Measurements from ENCODE around the gene MCL1.

The MCL1 gene

GRCh38 chr1:150557813-150558212 lies 21.6 kb downstream of the MCL1 start:
- DNase-seq (ENCODE audit: low read depth in 4 of 4, low spot score in 1 of 4): no peak

- no peak for DNase-seq (ENCODE audit: low read depth in 4 of 4, low spot score in 1 of 4)
Measured at GRCh38 chr1:150557065-150557600, 22.3 kb downstream of the MCL1 start.

GRCh38 chr1:150555971-150556865 lies 23.2 kb downstream of the MCL1 start:
- no peak for DNase-seq (ENCODE audit: low read depth in 4 of 4, low spot score in 1 of 4)

GRCh38 chr1:150555198-150555970 lies 24.0 kb downstream of the MCL1 start:
- no peak for DNase-seq (ENCODE audit: low read depth in 4 of 4, low spot score in 1 of 4)

GRCh38 chr1:150554086-150554452 lies 25.3 kb downstream of the MCL1 start:
- DNase-seq (ENCODE audit: low read depth in 4 of 4, low spot score in 1 of 4): no peak

GRCh38 chr1:150553392-150554085 lies 25.9 kb downstream of the MCL1 start:
- no peak for DNase-seq (ENCODE audit: low read depth in 4 of 4, low spot score in 1 of 4)

- no peak for DNase-seq (ENCODE audit: low read depth in 4 of 4, low spot score in 1 of 4)
Measured at GRCh38 chr1:150552911-150553289, 26.5 kb downstream of the MCL1 start.

GRCh38 chr1:150552128-150552910 lies 27.1 kb downstream of the MCL1 start:
- no peak for DNase-seq (ENCODE audit: low read depth in 4 of 4, low spot score in 1 of 4)

- no peak for DNase-seq (ENCODE audit: low read depth in 4 of 4, low spot score in 1 of 4)
Measured at GRCh38 chr1:150551784-150552127, 27.7 kb downstream of the MCL1 start.

- no peak for DNase-seq (ENCODE audit: low read depth in 4 of 4, low spot score in 1 of 4)
Measured at GRCh38 chr1:150551051-150551783, 28.2 kb downstream of the MCL1 start.

GRCh38 chr1:150550222-150551050 lies 29.0 kb downstream of the MCL1 start:
- no peak for DNase-seq (ENCODE audit: low read depth in 4 of 4, low spot score in 1 of 4)

- no peak for DNase-seq (ENCODE audit: low read depth in 4 of 4, low spot score in 1 of 4)
Measured at GRCh38 chr1:150549496-150550221, 29.8 kb downstream of the MCL1 start.

- no peak for DNase-seq (ENCODE audit: low read depth in 4 of 4, low spot score in 1 of 4)
Measured at GRCh38 chr1:150548632-150549495, 30.5 kb downstream of the MCL1 start, which contains the start of gene ADAMTSL4. Gene ADAMTSL4 (plus strand): TSS chr1:150549408. CDS start chr1:150552289, 2,881 bp downstream.

- DNase-seq (ENCODE audit: low read depth in 4 of 4, low spot score in 1 of 4): no peak
Measured at GRCh38 chr1:150548324-150548631, 31.1 kb downstream of the MCL1 start.

- no peak for DNase-seq (ENCODE audit: low read depth in 4 of 4, low spot score in 1 of 4)
Measured at GRCh38 chr1:150546294-150546937, 33.0 kb downstream of the MCL1 start.

- no peak for DNase-seq (ENCODE audit: low read depth in 4 of 4, low spot score in 1 of 4)
Measured at GRCh38 chr1:150545486-150546032, 33.9 kb downstream of the MCL1 start.

- no peak for DNase-seq (ENCODE audit: low read depth in 4 of 4, low spot score in 1 of 4)
Measured at GRCh38 chr1:150544204-150544603, 35.2 kb downstream of the MCL1 start.

All from stimulated activated CD4-positive, alpha-beta T cell treated with anti-CD3 and anti-CD28 coated beads, Interleukin-1b, Interleukin-23, amount 100 ng/mL, for 24 hours (primary cell).